ENCODE results near the gene MARCHF4. TPM values are rescaled to one million over a fixed set of nuclear protein-coding genes. Genes with fewer than 3 reads are reported as not detected.

The MARCHF4 gene
- total and polyA plus RNA-seq, 2 of the 8 experiments (the other 6 are each of a cell fraction or from before 2014, with no cell fraction given): 1.9 to 2.9 TPM

GRCh38 chr2:216406826-216407225, 34.5 kb upstream of the MARCHF4 start:
- Histone ChIP-seq H4K8ac (ENCODE audit: extremely low read depth, insufficient read depth, low read length) (no peak overlapping the region), H2AFZ (ENCODE audit: low read length) (no peak overlapping the region; the same call in 1 of the 2 replicates), H3K36me3 (ENCODE audit: control insufficient read depth in 2 of 4, insufficient read depth in 4 of 4, low read length in 3 of 4) (no peaks in the 10 kb centered on the region), H3K79me1 (ENCODE audit: low read depth, low read length) (no peaks in the 10 kb centered on the region), H3K27me3 (replicated peaks in 1 of 4; ENCODE audit: control insufficient read depth in 3 of 4, extremely low read depth in 1 of 4, insufficient read depth in 3 of 4, low read length in 3 of 4) (no peaks in the 10 kb centered on the region), H2BK120ac (replicated peaks; ENCODE audit: low read depth, low read length) (no peak overlapping the region), H2BK5ac (ENCODE audit: low read depth, low read length) (no peak overlapping the region), H2AK5ac (ENCODE audit: low read depth, low read length) (no peak overlapping the region), H3K4me2 (ENCODE audit: insufficient read depth in 1 of 2, low read depth in 2 of 2, low read length in 2 of 2) (no peak overlapping the region), H2BK15ac (ENCODE audit: low read length) (no peak overlapping the region), H3K4me1 (replicated peaks in 1 of 4; ENCODE audit: control insufficient read depth in 3 of 4, insufficient read depth in 4 of 4, low read length in 3 of 4) (peaks cover 2 to 6% (median 3%) of the 10 kb centered on the region in 4 experiments; a peak in 6 of 7 replicates), H3K79me2 (ENCODE audit: control insufficient read depth in 1 of 2, insufficient read depth in 2 of 2, low read length in 2 of 2) (no peaks in the 10 kb centered on the region), H3K9me3 (ENCODE audit: insufficient read depth in 2 of 2, low read depth in 1 of 2, low read length in 1 of 2) (no peaks in the 10 kb centered on the region), H2BK12ac (ENCODE audit: low read depth, low read length) (no peak overlapping the region), H3K4ac (replicated peaks; ENCODE audit: insufficient read length, low read depth, low read length) (no peak overlapping the region), H2BK20ac (ENCODE audit: low read length) (no peak overlapping the region), H3K18ac (ENCODE audit: extremely low read depth, low read length) (no peak overlapping the region), H3K27ac (ENCODE audit: low read depth, low read length) (no peak overlapping the region), H3K9ac (replicated peaks in 1 of 4; ENCODE audit: extremely low read depth in 1 of 4, low read depth in 3 of 4, low read length in 3 of 4) (no peak overlapping the region), H4K20me1 (replicated peaks in 1 of 2; ENCODE audit: control insufficient read depth in 1 of 2, insufficient read depth in 2 of 2, low read length in 2 of 2) (no peaks in the 10 kb centered on the region), H3K56ac (replicated peaks; ENCODE audit: insufficient read length, low read depth, low read length) (no peak overlapping the region), H3K23me2 (ENCODE audit: low read depth, low read length) (no peaks in the 10 kb centered on the region), H3K23ac (ENCODE audit: insufficient read length) (no peak overlapping the region), H3K4me3 (ENCODE audit: extremely low read depth in 1 of 4, insufficient read depth in 2 of 4, low read depth in 3 of 4, low read length in 4 of 4) (no peak overlapping the region), H3K14ac (ENCODE audit: insufficient read length) (no peak overlapping the region), H4K91ac (replicated peaks; ENCODE audit: insufficient read length, low read length) (no peak overlapping the region), H4K5ac (ENCODE audit: insufficient read length, low read depth, low read length) (no peak overlapping the region)
- ChIA-PET POLR2A (ENCODE audit: partially characterized antibody) (interaction anchor here (4.1 kb wide), 1 partner anchor 91 kb away, joined by 20 read pairs; the partner anchor contains the start of gene RPL37A), CTCF (ENCODE audit: partially characterized antibody) (interaction anchor here (1.1 to 9.4 kb wide), 4 partner anchors 8 to 185 kb away, joined by 5 to 105 read pairs (median 46); partner anchors contain the start of genes MARCHF4 and SMARCAL1)
- WGBS, 2 experiments (ENCODE audit: extremely low coverage in 1 of 2, insufficient coverage in 1 of 2, insufficient read length in 1 of 2, insufficient replicate concordance in 2 of 2, low coverage in 1 of 2, low lambda C conversion rate in 2 of 2, missing lambda C conversion rate in 1 of 2): 81% methylated on average over 3 of the region's 3 CpGs; no CpG with 5 or more reads in 1 of the 2 experiments
- FAIRE-seq (no peak), DNase-seq (ENCODE audit: low read depth in 1 of 2, low spot score in 2 of 2) (no peak)
- TF ChIP-seq TAF1 (IDR thresholded peaks at IDR 0.05; ENCODE audit: low read depth, low read length) (no peak), RBBP5 (IDR thresholded peaks at IDR 0.05; ENCODE audit: borderline replicate concordance, low read depth, low read length) (no peak), EP300 (IDR thresholded peaks at IDR 0.05; ENCODE audit: borderline replicate concordance in 1 of 2, low read depth in 2 of 2, low read length in 2 of 2) (no peak), CHD2 (IDR thresholded peaks at IDR 0.05; ENCODE audit: low read length) (no peak), CREB1 (IDR thresholded peaks at IDR 0.05) (no peak), SIX5 (IDR thresholded peaks at IDR 0.05; ENCODE audit: low read depth, low read length) (no peak), ASH2L (IDR thresholded peaks at IDR 0.05; ENCODE audit: low read length) (no peak), MAFK (IDR thresholded peaks at IDR 0.05; ENCODE audit: low read depth, low read length) (no peak), RNF2 (IDR thresholded peaks at IDR 0.05; ENCODE audit: borderline replicate concordance, low read depth, low read length, missing control alignments, poor library complexity, severe bottlenecking) (no peak), BRCA1 (IDR thresholded peaks at IDR 0.05; ENCODE audit: low read depth, low read length) (no peak), MAX (IDR thresholded peaks at IDR 0.05) (no peak)

Data from H1 (cell line).